ENCODE results near the gene VDR. TPM values are rescaled to one million over a fixed set of nuclear protein-coding genes. Genes with fewer than 3 reads are reported as not detected.

Gene VDR
- total RNA-seq, 1 donor from 2014 or later, result 6.7 TPM

DNA sequence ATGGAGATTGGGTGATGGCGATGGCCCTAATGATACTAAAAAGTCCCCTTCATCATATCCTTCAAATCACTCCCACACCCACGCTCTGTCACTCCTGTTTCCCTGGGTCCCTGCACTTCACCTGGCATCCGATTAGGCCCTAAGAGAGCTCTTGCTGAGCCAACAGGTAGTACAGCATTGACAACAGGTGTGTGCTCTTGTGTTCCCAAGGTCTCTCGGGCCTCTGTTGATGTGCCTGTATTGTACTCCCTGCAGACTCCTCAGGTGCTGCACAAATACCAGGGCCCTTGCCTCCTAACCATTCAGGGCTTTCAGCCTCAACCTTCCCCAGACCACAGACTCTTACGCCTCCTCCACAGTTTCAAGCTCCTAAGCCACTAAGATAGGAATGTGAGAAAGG lies 25.8 kb upstream of the VDR start:
- H3K4me3 ChIP-seq (ENCODE audit: low read depth, low read length), result no peak overlapping the region
- DNase-seq (ENCODE audit: low read depth), result no peak
- TF ChIP-seq, protein P1, sequence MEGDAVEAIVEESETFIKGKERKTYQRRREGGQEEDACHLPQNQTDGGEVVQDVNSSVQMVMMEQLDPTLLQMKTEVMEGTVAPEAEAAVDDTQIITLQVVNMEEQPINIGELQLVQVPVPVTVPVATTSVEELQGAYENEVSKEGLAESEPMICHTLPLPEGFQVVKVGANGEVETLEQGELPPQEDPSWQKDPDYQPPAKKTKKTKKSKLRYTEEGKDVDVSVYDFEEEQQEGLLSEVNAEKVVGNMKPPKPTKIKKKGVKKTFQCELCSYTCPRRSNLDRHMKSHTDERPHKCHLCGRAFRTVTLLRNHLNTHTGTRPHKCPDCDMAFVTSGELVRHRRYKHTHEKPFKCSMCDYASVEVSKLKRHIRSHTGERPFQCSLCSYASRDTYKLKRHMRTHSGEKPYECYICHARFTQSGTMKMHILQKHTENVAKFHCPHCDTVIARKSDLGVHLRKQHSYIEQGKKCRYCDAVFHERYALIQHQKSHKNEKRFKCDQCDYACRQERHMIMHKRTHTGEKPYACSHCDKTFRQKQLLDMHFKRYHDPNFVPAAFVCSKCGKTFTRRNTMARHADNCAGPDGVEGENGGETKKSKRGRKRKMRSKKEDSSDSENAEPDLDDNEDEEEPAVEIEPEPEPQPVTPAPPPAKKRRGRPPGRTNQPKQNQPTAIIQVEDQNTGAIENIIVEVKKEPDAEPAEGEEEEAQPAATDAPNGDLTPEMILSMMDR (conservative IDR thresholded peaks at IDR 0.05; ENCODE audit: low read depth, low read length), result no peak

DNA sequence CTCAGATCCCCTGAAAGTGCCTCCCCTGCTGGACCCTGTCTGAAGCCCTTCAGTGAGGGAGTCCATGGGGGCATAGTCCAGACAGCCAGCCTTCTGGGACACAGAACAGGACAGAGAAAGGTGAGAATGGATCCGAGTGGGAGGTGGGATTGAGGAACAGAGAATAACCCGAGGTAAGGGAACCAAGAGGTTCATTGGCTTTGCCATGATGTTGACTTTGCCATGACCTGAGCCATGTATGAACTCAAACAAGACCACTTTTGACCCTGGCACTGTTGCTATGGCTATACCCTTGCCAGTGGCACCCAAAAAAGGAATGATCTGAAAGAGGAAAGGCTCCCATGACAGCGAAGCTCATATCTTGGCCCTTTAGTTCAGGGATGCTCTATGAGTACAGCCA lies 22.6 kb upstream of the VDR start:
- TF ChIP-seq, protein P1 (conservative IDR thresholded peaks at IDR 0.05; ENCODE audit: low read depth, low read length), result no peak
- no peak overlapping the region for H3K4me3 ChIP-seq (ENCODE audit: low read depth, low read length)
- no peak for DNase-seq (ENCODE audit: low read depth)

DNA sequence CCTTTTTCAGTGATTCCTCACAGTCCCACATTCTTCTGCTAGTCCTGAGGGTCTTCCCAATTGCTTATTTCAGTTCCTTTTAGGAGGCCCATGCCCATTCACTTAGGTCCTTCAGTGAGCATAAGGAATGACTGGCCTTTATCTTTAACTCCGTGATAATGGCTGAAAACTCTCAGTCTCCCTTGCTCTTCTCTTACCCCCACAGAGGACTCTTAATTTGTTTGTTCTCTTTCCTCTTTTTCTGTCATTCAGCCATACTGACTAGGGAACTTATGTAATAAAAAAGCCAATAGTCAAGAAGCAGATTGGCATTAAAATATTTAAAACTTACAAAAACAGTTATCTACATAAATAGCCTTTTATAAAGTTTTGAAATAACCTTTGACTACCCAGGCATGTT lies 17.1 kb upstream of the VDR start:
- TF ChIP-seq, protein P1 (conservative IDR thresholded peaks at IDR 0.05; ENCODE audit: low read depth, low read length), result no peak
- no peak for DNase-seq (ENCODE audit: low read depth)
- H3K4me3 ChIP-seq (ENCODE audit: low read depth, low read length), result no peak overlapping the region

DNA sequence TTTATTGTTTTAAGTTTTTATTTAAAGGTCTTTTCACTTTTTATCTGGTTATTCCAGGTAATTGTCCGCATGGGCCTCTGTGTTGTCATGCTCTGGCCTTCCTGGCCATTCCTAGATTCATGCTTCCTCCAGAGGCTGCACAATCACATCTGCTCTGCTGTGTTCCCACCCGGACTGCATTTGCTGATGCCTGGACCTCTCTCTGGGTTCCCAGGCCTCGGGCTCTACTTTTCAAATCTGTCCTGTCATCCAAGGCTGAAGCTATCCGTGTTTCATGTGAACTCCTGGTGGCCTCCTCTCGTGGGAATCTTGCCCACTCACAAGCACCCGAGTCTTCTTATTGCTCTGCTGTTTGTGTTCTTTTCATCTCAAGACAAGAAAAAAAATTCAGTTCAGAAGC lies 16.1 kb upstream of the VDR start:
- H3K4me3 ChIP-seq (ENCODE audit: low read depth, low read length), result no peak overlapping the region
- no peak for DNase-seq (ENCODE audit: low read depth)
- TF ChIP-seq, protein P1 (conservative IDR thresholded peaks at IDR 0.05; ENCODE audit: low read depth, low read length), result no peak

DNA sequence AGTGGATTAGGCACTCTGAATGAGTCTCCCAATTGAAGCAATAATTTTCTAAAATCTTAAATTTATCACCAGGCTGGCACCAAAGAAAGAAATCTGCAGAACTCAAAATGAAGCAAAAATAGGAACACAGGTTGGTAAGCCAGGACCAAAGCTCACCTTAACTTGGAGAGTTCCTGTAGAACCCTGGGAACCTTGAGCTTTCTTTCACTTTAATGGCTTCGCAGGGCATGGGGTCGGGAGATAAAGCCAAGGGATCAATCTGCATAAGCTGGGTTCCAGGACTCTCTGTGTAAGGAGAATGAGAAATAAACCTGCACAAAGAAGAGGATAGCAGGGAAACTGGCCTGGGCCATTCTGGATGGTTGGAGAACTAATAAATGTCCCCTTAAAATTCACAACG lies 8.3 kb upstream of the VDR start:
- DNase-seq (ENCODE audit: low read depth), result no peak
- TF ChIP-seq, protein P1 (conservative IDR thresholded peaks at IDR 0.05; ENCODE audit: low read depth, low read length), result no peak
- no peak overlapping the region for H3K4me3 ChIP-seq (ENCODE audit: low read depth, low read length)

DNA sequence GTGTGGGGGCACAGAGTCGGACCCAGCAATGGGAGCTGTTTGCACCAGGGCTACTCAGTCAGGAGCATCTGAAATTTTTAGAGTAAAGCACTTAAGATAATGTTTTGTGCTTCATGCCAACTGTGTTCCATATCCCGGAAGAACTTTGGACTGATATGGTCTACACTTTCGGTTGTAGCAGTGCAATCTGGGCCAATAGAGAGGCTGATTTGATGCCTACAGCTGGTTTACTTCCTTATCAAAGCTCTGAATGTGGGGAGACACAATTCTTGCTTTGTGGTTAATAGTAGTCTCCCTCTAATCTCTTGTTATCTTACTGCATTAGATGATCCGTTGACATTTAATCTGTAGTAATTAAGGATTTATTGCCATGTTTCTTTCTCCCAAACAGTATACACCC lies 7.8 kb upstream of the VDR start:
- TF ChIP-seq, protein P1 (conservative IDR thresholded peaks at IDR 0.05; ENCODE audit: low read depth, low read length), result no peak
- DNase-seq (ENCODE audit: low read depth), result no peak

DNA sequence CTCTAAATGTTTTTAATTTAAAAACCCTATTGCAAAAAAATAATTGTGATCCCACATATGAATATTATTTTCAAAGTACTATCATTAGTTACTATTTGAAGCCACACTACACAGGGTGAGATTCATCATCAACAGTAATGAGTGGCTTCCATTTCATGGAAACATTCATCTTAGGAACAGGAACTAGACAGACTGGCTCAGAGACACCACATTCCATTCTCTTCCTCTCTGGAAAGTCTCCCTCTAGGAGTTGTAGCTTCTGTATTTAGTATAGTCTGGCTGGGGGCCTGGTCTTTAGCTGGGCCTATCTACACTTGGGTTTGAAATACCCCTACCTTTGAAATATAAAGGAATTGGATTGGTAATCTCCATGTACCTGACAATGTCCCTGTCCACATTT lies 6.2 kb upstream of the VDR start:
- TF ChIP-seq, protein P1 (conservative IDR thresholded peaks at IDR 0.05; ENCODE audit: low read depth, low read length), result no peak
- DNase-seq (ENCODE audit: low read depth), result no peak
- no peak overlapping the region for H3K4me3 ChIP-seq (ENCODE audit: low read depth, low read length)

More for the DNA sequence above, 7.8 kb upstream of the VDR start:
- H3K4me3 ChIP-seq (ENCODE audit: low read depth, low read length), result no peak overlapping the region
